ENCODE results near the gene NOTCH2.

NOTCH2 gene

DNA sequence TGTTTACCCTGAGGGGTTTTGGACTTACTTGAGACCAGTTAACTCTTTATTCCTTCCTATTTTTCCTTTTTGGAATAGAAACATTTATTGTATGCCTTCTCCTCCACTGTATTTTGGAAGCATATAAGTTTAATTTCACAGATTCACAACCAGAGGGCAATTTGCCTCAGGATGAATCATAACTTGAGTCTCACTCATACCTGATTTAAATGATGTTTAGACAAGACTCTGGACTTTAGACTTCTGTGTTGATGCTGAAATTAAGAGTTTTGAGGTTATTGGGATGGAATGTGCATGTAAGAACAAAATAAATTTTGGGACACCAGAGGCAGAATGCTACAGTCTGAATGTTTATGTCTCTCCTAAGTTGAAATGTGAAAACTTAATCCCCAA is 166.0 kb downstream of the NOTCH2 start:
- Histone ChIP-seq H4K20me1 (ENCODE audit: insufficient read depth, low read length) (no peaks in the 10 kb centered on the region), H3K4me1 (ENCODE audit: low read length) (no peaks in the 10 kb centered on the region), H2AFZ (ENCODE audit: low read depth, low read length) (no peak overlapping the region), H3K9ac (ENCODE audit: low read length) (no peak overlapping the region), H3K9me3 (ENCODE audit: insufficient read depth, low read length) (peaks cover 6% of the 10 kb centered on the region; the same call in 1 of the 2 replicates), H3K36me3 (replicated peaks; ENCODE audit: low read depth, low read length) (no peaks in the 10 kb centered on the region), H3K4me2 (ENCODE audit: low read length) (no peak overlapping the region), H3K27ac (ENCODE audit: low read length) (no peak overlapping the region), H3K4me3 (ENCODE audit: low read length) (no peak overlapping the region), H3K79me2 (ENCODE audit: low read length) (no peaks in the 10 kb centered on the region), H3K27me3 (ENCODE audit: low read depth, low read length) (peaks cover 34% of the 10 kb centered on the region)
- TF ChIP-seq EZH2phosphoT487 (IDR thresholded peaks at IDR 0.05; ENCODE audit: low read depth), result no peak
- TF ChIP-seq, protein P1, sequence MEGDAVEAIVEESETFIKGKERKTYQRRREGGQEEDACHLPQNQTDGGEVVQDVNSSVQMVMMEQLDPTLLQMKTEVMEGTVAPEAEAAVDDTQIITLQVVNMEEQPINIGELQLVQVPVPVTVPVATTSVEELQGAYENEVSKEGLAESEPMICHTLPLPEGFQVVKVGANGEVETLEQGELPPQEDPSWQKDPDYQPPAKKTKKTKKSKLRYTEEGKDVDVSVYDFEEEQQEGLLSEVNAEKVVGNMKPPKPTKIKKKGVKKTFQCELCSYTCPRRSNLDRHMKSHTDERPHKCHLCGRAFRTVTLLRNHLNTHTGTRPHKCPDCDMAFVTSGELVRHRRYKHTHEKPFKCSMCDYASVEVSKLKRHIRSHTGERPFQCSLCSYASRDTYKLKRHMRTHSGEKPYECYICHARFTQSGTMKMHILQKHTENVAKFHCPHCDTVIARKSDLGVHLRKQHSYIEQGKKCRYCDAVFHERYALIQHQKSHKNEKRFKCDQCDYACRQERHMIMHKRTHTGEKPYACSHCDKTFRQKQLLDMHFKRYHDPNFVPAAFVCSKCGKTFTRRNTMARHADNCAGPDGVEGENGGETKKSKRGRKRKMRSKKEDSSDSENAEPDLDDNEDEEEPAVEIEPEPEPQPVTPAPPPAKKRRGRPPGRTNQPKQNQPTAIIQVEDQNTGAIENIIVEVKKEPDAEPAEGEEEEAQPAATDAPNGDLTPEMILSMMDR (IDR thresholded peaks at IDR 0.05; ENCODE audit: low read depth, low read length), result no peak

DNA sequence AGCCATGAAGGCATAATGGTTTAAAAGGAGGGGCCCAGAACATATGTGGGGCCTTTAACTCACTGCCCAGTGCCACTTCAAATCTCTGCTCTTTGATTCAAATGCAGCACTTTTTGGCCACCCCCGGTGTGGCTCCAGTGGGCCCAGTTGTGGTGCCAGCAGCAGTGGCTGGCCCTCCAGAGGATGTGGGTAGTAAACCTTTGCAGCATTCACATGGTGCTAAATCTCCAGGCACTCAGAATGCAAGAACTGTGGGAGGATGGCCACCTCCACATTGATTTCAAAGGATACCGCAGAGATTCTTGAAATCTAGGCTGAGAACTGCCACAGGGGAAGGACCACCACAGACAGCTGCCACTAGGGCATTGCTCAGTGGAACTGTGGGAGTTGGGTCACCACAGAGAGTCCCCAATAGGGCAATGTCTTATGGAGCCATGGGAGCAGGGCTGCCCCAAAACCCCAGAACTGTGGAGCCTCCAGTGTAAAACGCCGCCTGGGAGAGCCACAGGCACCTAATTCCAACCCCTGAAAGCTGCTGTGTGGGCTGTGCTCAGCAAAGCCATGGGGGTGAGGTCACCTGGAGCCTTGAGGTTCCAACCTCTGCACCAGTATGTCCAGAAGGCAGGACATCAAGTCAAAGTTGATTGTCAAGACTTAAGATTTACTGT is 166.6 kb downstream of the NOTCH2 start:
- Histone ChIP-seq H3K4me3 (ENCODE audit: low read length) (no peak overlapping the region), H4K20me1 (ENCODE audit: insufficient read depth, low read length) (no peaks in the 10 kb centered on the region), H3K27ac (ENCODE audit: low read length) (no peak overlapping the region), H3K27me3 (ENCODE audit: low read depth, low read length) (peaks cover 39% of the 10 kb centered on the region), H3K4me2 (ENCODE audit: low read length) (no peak overlapping the region), H3K36me3 (replicated peaks; ENCODE audit: low read depth, low read length) (no peaks in the 10 kb centered on the region), H3K79me2 (ENCODE audit: low read length) (no peaks in the 10 kb centered on the region), H3K9me3 (ENCODE audit: insufficient read depth, low read length) (peaks cover 6% of the 10 kb centered on the region; the same call in 1 of the 2 replicates), H3K9ac (ENCODE audit: low read length) (no peak overlapping the region), H3K4me1 (ENCODE audit: low read length) (no peaks in the 10 kb centered on the region), H2AFZ (ENCODE audit: low read depth, low read length) (no peak overlapping the region)
- no peak for TF ChIP-seq EZH2phosphoT487 (IDR thresholded peaks at IDR 0.05; ENCODE audit: low read depth)
- TF ChIP-seq, protein P1 (IDR thresholded peaks at IDR 0.05; ENCODE audit: low read depth, low read length), result no peak

DNA sequence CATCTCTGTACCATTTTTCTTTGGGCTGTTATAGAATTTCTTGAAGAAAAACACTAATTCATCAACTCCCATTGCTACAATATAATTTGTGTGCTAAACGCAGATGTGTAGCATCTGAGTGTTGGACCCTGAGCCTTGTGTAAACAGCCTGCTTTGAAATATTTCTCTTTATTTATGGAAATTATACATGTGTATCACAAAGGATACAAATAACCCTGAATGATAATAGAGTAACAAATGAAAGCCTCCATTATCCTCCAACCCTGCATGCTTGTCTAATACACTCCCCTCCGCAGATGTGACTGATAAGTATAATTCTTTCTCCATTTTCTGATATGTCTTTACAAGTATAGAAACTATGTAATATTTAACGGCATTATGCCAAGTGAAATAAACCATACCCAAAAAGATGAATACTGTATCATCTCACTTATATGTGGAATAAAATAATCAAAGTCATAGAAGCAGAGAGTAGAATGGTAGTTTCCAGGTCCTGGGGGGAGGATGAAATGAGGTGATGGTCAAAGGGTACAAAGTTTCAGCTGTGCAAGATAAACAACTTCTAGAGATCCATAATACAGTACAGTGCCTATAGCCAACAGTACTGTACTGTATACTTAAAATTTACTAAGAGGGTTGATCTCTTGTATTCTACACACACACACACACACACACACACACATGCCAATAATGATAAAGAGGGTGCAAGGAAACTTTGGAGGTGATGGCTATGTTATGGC is 170.3 kb downstream of the NOTCH2 start:
- Histone ChIP-seq H3K4me1 (ENCODE audit: low read length) (no peaks in the 10 kb centered on the region), H3K27ac (ENCODE audit: low read length) (no peak overlapping the region), H4K20me1 (ENCODE audit: insufficient read depth, low read length) (no peaks in the 10 kb centered on the region), H3K9me3 (ENCODE audit: insufficient read depth, low read length) (no peaks in the 10 kb centered on the region), H3K36me3 (replicated peaks; ENCODE audit: low read depth, low read length) (no peaks in the 10 kb centered on the region), H3K79me2 (ENCODE audit: low read length) (no peaks in the 10 kb centered on the region), H3K4me2 (ENCODE audit: low read length) (no peak overlapping the region), H2AFZ (ENCODE audit: low read depth, low read length) (no peak overlapping the region), H3K27me3 (ENCODE audit: low read depth, low read length) (peaks cover 47% of the 10 kb centered on the region), H3K9ac (ENCODE audit: low read length) (no peak overlapping the region), H3K4me3 (ENCODE audit: low read length) (no peak overlapping the region)
- no peak for TF ChIP-seq EZH2phosphoT487 (IDR thresholded peaks at IDR 0.05; ENCODE audit: low read depth)
- TF ChIP-seq, protein P1 (IDR thresholded peaks at IDR 0.05; ENCODE audit: low read depth, low read length), result no peak

DNA sequence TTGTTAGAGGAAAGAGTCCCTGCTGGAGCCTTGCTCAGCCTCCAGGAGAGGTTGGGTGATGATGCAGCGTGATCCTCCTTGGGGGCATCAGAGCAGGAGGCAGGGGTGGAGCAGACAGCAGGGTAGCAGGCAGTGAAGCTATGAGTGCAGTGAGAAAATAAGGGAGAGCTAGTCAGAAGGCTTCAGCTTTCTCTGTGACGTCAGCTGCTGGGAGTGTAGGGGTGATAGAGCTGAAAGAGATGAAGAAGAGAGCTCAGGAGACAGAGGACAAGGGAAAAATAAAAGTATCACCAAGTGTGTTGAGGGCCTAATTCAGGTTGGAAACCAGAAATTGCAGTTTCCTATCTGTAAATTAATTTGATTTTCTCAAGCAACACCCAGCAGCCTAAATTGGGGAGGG is 170.9 kb downstream of the NOTCH2 start:
- peaks cover 43% of the 10 kb centered on the region for H3K27me3 ChIP-seq (ENCODE audit: low read depth, low read length)
- H3K4me1 ChIP-seq (ENCODE audit: low read length), result no peaks in the 10 kb centered on the region
- H3K4me2 ChIP-seq (ENCODE audit: low read length), result no peak overlapping the region
- no peaks in the 10 kb centered on the region for H3K9me3 ChIP-seq (ENCODE audit: insufficient read depth, low read length)
- no peak overlapping the region for H2AFZ ChIP-seq (ENCODE audit: low read depth, low read length)
- no peak overlapping the region for H3K9ac ChIP-seq (ENCODE audit: low read length)
- no peak overlapping the region for H3K4me3 ChIP-seq (ENCODE audit: low read length)
- TF ChIP-seq, protein P1 (IDR thresholded peaks at IDR 0.05; ENCODE audit: low read depth, low read length), result no peak
- no peak for TF ChIP-seq EZH2phosphoT487 (IDR thresholded peaks at IDR 0.05; ENCODE audit: low read depth)
- no peaks in the 10 kb centered on the region for H4K20me1 ChIP-seq (ENCODE audit: insufficient read depth, low read length)
- H3K27ac ChIP-seq (ENCODE audit: low read length), result no peak overlapping the region
- no peaks in the 10 kb centered on the region for H3K36me3 ChIP-seq (replicated peaks; ENCODE audit: low read depth, low read length)
- H3K79me2 ChIP-seq (ENCODE audit: low read length), result no peaks in the 10 kb centered on the region
